K562 (cell line): ENCODE results near the gene ARMC9.

Source experiments
- BACH1 ChIP-seq: fragments of 200-800 bp; sonication (Bioruptor generic); IDR thresholded peaks from 2 replicates; pipeline ENCODE4 v1.6.1; 2016; ENCODE audit warnings: missing genetic modification characterization, missing compliant biosample characterization
- HDAC2 ChIP-seq: fragments of 450-650 bp; IDR thresholded peaks from 2 replicates; pipeline ENCODE4 v1.6.1; 2016; ENCODE audit warnings: mild to moderate bottlenecking
- HLTF ChIP-seq: fragments of 450-650 bp; IDR thresholded peaks from 2 replicates; pipeline ENCODE4 v1.6.1; 2016
- POLR2A ChIP-seq: fragments of 450-650 bp; conservative IDR thresholded peaks from 2 replicates; pipeline ENCODE4 v1.6.1; 2016
- SMC3 ChIP-seq: conservative IDR thresholded peaks from 2 replicates; pipeline ENCODE4 v1.6.1; 2011; ENCODE audit warnings: low read depth, low read length, improper control_type of control experiment; ENCODE audit not compliant: insufficient read depth
- TF ChIP-seq, protein P1 (sequence below): fragments of 250-450 bp; sonication (Bioruptor Pico); IDR thresholded peaks from 2 replicates; pipeline ENCODE4 v1.8.0; 2022; ENCODE audit warnings: moderate library complexity, mild to moderate bottlenecking, inconsistent platforms
- TF ChIP-seq, protein P2 (sequence below), 3 experiments: IDR thresholded peaks in 2 of 3; conservative IDR thresholded peaks in 1 of 3; 2 replicates each; pipeline ENCODE4 v1.5.1; 2011 to 2012; ENCODE audit warnings: low read length in 3 of 3, mild to moderate bottlenecking in 3 of 3, control low read depth in 2 of 3, improper control_type of control experiment in 1 of 3, inconsistent platforms in 1 of 3, low read depth in 1 of 3, mixed read lengths in 1 of 3, moderate library complexity in 1 of 3; ENCODE audit not compliant: insufficient read depth in 2 of 3

DNA sequence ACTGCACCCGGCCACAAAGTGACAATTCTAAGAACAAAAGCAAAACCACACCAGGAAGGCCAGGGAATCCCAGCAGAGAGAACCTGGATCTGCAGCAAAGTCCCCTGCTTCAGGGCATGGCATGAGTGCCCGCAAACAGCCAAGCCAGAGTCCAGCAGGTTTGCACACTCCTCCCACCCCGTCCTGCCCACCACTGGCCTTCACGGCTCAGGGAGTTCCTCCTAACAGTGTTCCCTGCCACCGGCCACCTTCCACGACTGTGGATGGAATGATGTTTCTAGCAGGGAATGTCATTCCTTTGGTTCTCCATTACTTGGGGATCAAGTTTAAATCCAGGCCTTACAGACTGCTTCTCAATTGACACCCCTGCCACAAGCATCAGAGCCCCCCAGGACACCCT lies 155.0 kb downstream of the ARMC9 start:
- no peak for TF ChIP-seq HLTF
- TF ChIP-seq, protein P1, sequence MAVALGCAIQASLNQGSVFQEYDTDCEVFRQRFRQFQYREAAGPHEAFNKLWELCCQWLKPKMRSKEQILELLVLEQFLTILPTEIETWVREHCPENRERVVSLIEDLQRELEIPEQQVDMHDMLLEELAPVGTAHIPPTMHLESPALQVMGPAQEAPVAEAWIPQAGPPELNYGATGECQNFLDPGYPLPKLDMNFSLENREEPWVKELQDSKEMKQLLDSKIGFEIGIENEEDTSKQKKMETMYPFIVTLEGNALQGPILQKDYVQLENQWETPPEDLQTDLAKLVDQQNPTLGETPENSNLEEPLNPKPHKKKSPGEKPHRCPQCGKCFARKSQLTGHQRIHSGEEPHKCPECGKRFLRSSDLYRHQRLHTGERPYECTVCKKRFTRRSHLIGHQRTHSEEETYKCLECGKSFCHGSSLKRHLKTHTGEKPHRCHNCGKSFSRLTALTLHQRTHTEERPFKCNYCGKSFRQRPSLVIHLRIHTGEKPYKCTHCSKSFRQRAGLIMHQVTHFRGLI (CRISPR knock-in tag): no peak
- TF ChIP-seq, protein P2, sequence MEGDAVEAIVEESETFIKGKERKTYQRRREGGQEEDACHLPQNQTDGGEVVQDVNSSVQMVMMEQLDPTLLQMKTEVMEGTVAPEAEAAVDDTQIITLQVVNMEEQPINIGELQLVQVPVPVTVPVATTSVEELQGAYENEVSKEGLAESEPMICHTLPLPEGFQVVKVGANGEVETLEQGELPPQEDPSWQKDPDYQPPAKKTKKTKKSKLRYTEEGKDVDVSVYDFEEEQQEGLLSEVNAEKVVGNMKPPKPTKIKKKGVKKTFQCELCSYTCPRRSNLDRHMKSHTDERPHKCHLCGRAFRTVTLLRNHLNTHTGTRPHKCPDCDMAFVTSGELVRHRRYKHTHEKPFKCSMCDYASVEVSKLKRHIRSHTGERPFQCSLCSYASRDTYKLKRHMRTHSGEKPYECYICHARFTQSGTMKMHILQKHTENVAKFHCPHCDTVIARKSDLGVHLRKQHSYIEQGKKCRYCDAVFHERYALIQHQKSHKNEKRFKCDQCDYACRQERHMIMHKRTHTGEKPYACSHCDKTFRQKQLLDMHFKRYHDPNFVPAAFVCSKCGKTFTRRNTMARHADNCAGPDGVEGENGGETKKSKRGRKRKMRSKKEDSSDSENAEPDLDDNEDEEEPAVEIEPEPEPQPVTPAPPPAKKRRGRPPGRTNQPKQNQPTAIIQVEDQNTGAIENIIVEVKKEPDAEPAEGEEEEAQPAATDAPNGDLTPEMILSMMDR (IDR thresholded peaks at IDR 0.05 in 2 of 3, conservative IDR thresholded peaks at IDR 0.05 in 1 of 3; ENCODE audit: insufficient read depth in 2 of 3, low read depth in 1 of 3, low read length in 3 of 3): no peak
- no peak for TF ChIP-seq HDAC2
- TF ChIP-seq BACH1 (tag): no peak
- no peak for TF ChIP-seq POLR2A
- no peak for TF ChIP-seq SMC3
